Stimulated activated CD8-positive, alpha-beta memory T cell treated with anti-CD3 and anti-CD28 coated beads, Interleukin-15, amount 100 ng/mL, for 24 hours (primary cell): Measurements from ENCODE around the gene CAMTA1.

Source experiments
- DNase-seq: peaks from one replicate; pipeline ENCODE4 v3.0.0-alpha.2; 2020; ENCODE audit warnings: low read depth

CAMTA1 gene

DNA sequence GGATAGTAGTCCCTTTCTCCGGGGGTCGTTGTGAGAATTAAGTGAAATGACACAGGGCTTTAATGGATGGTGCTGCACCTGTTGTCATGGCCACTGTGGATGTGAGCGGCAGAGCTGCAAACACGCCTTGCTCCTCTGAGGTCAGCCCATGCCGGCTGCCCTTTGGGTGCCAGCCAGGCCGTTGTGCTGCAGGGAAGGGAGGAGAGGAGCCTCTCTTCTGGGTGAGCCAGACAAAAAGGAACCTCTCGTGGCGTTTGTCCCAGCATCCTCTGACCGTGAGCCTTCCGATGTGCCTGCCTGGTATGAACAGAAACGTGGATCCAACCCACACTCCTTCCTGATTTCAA lies 602.9 kb downstream of the CAMTA1 start:
- DNase-seq, result no peak

DNA sequence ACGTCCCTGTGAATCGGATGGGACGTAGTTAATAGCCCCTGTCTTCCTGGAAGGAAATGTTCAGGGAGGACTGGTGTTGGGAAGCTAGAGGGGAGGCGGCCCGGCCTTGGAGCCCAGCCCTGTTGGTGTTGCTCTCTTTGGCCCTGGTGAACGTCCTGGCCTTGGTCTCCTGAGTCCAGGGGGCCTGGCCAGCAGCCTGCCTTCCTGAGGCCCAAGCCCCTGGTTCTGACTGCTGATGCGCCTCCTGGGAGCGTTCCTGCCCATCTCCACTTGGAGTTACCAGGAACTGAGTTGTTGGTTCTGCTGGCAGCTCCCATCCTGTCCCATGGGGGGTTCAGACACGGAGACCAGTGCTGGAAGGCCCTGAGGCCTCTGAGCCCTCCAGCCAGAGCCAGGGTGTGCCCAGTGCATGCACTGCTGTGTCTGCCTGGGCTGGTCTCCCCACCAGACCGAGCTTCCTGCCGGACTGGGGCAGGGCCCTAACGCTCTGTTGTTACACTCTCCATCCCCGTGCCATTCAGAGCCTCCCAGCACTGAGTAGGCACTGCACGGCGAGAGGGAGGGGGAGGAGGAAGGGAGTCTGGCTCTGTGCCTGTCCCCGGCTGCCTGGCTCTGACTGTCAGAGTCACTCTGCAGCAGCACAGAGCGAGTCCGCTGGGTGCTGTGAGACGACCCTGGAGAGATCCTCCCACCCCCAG lies 603.4 kb downstream of the CAMTA1 start:
- DNase-seq, result no peak

GRCh38 chr1:7389201-7389905 lies 604.1 kb downstream of the CAMTA1 start:
- no peak for DNase-seq

DNA sequence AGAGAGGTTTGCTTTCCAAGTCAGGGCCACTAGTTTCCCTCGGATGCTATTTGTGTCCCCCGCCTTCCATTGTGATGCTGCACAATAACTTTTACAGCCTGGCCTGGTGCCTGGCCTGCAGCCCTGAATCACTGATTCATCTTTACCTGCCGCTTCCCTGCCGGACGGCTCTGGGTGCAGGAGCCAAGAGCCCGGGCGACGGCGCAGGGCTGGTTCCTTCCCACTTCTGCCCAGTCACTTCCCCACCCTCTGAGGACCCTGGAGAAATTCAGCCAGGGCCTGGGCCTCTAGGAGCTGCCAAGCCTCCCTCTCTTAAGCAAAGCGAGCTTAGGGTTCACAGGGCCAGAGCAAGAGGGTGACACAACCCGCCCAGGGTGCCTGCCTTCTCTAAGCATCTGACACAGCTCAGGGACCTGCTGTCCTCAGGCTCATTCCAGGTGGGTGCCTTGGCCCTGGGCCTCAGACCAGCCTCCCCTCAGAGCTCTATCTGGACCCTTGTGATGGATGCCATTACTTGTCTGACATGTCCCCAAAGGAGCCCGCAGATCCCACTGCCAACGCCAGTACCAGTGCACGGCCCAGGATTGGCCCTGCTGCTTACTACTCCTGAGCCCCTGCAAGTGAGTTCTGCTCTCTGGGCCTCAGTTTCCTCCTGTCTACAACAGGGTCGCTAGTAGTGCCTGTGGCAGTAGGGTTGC lies 604.8 kb downstream of the CAMTA1 start:
- no peak for DNase-seq

DNA sequence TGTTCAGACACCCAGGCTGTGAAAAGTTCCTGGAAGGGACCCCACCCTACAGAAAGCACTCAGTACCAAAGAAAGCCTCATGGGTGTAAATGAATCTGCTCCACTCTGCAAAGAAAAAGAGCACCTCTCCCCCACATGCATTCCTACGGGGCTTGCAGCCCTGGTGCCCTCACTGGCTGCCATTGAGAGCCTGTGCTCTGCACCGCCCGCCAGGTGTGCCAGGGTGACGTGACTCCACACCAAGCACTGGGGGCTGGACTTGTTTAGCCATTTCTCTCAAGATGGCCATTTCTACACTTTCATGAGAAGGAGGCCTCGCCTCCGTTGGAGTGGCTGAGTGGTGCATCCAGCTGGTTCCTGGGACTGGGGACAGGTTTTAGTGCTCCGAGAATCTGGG lies 605.3 kb downstream of the CAMTA1 start:
- no peak for DNase-seq

DNA sequence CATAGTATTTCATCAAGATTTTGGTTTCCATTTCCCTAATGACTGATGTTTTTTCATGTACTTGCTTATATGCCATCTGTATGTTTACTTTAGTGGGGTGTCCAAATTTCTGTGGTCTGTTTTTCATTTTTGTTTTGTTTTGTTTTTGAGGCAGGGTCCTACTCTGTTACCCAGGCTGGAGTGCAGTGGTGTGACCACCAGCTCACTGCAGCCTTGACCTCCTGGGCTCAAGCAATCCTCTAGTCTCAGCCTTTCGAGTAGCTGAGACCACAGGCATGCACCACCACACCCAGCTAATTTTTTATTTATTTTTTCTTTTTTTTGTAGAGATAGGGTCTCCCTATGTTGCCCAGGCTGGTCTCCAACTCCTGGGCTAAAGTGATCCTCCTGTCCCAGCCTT lies 607.9 kb downstream of the CAMTA1 start:
- no peak for DNase-seq

- DNase-seq, result no peak
These were observed 610.0 kb downstream of the CAMTA1 start for GRCh38 chr1:7395251-7395650.

DNA sequence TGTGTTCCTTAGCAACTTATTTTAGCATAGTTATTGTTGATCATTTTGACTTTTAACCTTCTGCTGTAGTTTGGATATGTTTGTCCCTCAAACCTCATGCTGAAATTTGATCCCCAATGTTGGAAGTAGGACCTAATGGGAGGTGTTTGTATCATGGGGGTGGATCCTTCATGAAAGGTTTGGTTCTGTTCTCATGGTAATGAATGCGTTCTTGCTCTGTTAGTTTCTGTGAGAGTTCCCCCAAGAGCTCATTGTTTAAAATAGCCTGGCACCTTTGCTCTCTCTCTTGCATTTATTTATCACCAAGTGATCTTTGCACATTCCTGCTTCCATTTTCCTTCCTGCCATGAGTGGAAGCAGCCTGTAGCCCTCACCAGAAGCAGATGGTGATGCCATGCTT lies 613.7 kb downstream of the CAMTA1 start:
- DNase-seq, result no peak

- no peak for DNase-seq
These were observed 614.4 kb downstream of the CAMTA1 start for GRCh38 chr1:7399514-7400125.

- DNase-seq, result no peak
These were observed 615.3 kb downstream of the CAMTA1 start for GRCh38 chr1:7400566-7400965.

GRCh38 chr1:7401814-7402547 lies 616.7 kb downstream of the CAMTA1 start:
- no peak for DNase-seq

DNA sequence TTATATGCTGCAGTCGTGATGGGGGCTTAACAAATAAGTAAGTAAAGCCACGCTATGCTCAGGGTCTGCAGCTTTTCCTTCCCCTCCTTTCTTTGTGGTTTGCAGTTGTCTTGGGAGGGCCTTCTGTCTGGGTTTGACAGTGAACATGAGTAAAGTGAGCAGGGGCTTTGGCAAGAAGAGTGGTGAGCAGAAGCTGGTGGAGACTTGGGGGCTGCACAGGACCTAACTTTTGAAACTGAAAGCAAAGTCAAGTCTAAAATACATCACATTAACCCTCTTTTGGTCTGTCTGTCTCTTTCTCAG lies 617.2 kb downstream of the CAMTA1 start:
- no peak for DNase-seq

DNA sequence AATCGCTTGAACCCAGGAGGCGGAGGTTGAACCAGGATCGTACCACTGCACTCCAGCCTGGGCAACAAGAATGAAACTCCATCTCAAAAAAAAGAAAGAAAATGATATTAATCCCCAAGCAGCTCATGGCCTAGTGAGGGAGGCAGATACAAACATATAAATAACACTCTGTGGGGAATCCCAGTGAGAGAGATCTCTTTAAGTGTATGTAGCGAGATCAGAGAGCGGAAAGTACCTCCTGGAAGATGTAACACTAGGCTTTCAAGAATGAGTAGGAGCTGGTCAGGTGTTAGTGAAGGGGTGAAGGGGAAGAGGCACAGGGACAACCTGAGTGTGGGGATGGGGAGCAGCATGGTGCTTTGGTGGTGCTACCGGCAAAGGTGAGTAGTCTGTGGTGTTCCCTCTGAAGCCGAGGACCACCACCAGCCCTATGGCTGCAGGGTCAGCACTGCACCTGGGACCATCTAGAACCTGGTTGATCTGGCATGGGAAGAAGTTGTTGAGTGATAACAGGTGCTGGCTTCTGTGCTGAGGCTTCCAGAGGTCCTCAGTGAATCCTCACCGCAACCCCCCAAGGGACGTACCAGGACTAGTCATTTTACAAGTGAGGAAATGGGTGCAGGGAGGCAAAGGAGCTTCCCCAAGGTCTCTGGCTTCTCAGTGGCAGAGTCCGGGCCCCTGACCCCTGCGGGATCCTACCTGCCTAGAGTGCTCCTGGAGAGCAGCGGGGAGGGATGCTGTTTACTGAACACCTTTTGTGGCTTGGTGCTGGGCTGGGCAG lies 618.2 kb downstream of the CAMTA1 start:
- no peak for DNase-seq

DNA sequence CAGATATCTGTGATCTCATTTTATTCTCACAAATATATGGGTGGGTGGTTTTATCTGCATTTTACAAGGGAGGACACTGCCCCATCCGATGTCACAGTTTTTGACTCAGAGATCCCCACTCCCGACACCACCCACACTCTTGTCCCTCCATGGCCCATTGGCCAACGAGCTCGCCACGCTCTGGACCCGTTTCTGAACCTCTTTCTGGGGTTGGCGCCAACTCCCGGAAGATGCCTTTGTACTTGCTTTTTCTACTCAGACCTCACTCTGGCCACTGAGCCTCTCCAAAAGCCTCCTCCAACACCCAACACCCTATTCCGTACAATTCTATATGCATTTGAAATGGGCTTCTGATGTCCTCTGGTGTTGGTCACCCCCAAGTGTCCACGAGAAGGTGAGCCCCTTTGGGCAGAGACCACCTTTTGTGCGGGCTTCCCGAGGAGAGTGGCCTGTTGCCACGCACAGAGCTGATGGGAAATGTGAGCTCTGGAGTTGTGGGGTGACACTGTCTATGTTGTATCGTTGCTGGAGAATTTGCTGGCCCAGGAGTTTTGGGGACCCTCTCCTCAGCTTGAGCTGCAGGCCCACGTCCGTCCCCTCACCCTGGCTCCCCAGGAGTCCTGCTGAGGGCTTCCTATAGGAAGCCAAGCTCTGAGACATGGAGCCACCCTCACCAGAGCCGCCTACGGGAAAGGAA lies 618.9 kb downstream of the CAMTA1 start:
- DNase-seq, result no peak

GRCh38 chr1:7405844-7406500 lies 620.7 kb downstream of the CAMTA1 start:
- no peak for DNase-seq

- no peak for DNase-seq
These were observed 621.6 kb downstream of the CAMTA1 start for GRCh38 chr1:7406641-7407543.

DNA sequence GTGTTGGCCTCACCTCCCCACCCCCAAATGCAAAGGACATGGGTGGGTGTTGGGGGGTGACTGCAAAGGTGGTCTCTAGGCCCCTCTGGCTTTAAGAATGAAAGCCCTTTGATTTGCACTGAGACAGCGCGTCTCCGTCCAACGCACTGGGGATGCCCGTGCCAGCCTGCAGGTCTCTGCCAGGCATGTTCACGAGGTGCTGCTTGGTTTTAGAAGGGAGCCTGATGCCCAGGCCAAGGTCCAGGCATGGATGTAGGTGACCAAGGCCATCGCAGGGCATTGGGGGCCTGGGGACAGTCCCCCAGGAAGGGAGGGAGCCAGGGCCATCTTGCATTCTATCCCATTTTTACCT lies 622.3 kb downstream of the CAMTA1 start:
- no peak for DNase-seq

- no peak for DNase-seq
These were observed 622.9 kb downstream of the CAMTA1 start for GRCh38 chr1:7407980-7408770.

DNA sequence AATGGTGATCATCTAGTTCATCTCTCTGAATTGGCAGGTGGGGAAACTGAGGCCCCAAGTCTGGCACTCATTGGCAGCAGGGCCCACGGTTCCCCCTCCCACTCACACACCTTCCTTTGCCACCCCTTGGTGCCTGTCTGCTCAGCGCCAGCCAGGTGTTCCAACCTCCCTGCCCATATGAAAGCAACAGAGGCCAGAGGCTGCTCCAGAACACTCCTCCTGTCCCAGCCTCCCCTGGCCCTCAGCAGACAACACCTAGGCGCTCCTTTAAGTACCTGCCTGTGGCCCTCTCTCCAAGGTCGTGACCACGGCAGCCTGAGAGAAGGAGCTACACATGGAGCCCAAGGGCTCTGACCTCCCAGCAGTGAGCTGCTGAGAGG lies 623.5 kb downstream of the CAMTA1 start:
- DNase-seq, result no peak
